Activated CD4-positive, alpha-beta memory T cell treated with anti-CD3 and anti-CD28 coated beads, Interleukin-2, amount 10 ng/mL, durations not matched to agents 7 days and 5 days (primary cell): ENCODE data around the gene CFAP69. TPM values are rescaled to one million over a fixed set of nuclear protein-coding genes. Genes with fewer than 3 reads are reported as not detected.

Source experiments
- CTCF ChIA-PET: fragments of 350-600 bp; sonication (Branson Sonifier 250); formaldehyde crosslinking; loops from one replicate; lab custom pipeline; 2021; ENCODE audit warnings: antibody characterized with exemption, inconsistent platforms; lab: Charles Lee
- POLR2A ChIA-PET: fragments of 350-600 bp; sonication (Branson Sonifier 250); formaldehyde crosslinking; loops from one replicate; lab custom pipeline; 2021; ENCODE audit warnings: antibody characterized with exemption; lab: Charles Lee
- DNase-seq: peaks from one replicate; pipeline ENCODE4 v3.0.0-alpha.2; 2020
- H3K27ac Mint-ChIP-seq: one replicate; pipeline ENCODE4 v1.8.0; 2021; ENCODE audit warnings: mild to moderate bottlenecking, mixed read lengths
- H3K27me3 Mint-ChIP-seq: one replicate; pipeline ENCODE4 v1.8.0; 2021; ENCODE audit warnings: mixed read lengths
- H3K36me3 Mint-ChIP-seq: one replicate; pipeline ENCODE4 v1.8.0; 2021; ENCODE audit warnings: low read depth, mixed read lengths
- H3K4me1 Mint-ChIP-seq: one replicate; pipeline ENCODE4 v1.8.0; 2021; ENCODE audit warnings: mixed read lengths
- H3K4me3 Mint-ChIP-seq: one replicate; pipeline ENCODE4 v1.8.0; 2021; ENCODE audit warnings: mild to moderate bottlenecking, mixed read lengths
- H3K9me3 Mint-ChIP-seq: one replicate; pipeline ENCODE4 v1.8.0; 2021; ENCODE audit warnings: mixed read lengths
- total RNA-seq, 2 experiments: library from RNA; stranded (reverse); gene quantifications; one replicate each; pipeline ENCODE4 v1.2.3, GENCODE V29; 2021

CFAP69 gene
- total RNA-seq, 2 experiments from 2014 or later: not detected

DNA sequence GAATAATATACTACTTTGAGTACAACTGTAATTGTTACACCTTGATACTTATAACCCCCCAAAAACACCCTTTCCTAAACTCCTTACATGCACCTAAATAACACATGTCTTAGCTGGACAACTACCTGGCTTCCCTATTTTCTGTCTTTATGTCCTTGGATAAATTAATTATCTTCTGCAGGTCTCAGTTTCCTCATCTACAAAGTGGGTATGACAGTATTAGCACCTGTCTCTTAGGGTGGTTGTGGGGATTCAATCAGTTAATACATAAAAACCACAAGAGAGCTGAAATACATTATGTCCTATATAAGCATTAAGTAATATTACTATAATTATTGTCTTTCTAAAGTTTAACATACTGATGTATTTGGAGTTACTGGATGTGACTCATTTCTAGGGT, 22.6 kb upstream of the CFAP69 start:
- CTCF ChIA-PET: no interaction called here
- DNase-seq: no peak
- Mint-ChIP-seq H3K4me3 (no peak overlapping the region), H3K27me3 (peaks cover 29% of the 10 kb centered on the region), H3K9me3 (no peaks in the 10 kb centered on the region), H3K36me3 (no peaks in the 10 kb centered on the region), H3K27ac (no peak overlapping the region), H3K4me1 (no peaks in the 10 kb centered on the region)
- POLR2A ChIA-PET: no interaction called here

DNA sequence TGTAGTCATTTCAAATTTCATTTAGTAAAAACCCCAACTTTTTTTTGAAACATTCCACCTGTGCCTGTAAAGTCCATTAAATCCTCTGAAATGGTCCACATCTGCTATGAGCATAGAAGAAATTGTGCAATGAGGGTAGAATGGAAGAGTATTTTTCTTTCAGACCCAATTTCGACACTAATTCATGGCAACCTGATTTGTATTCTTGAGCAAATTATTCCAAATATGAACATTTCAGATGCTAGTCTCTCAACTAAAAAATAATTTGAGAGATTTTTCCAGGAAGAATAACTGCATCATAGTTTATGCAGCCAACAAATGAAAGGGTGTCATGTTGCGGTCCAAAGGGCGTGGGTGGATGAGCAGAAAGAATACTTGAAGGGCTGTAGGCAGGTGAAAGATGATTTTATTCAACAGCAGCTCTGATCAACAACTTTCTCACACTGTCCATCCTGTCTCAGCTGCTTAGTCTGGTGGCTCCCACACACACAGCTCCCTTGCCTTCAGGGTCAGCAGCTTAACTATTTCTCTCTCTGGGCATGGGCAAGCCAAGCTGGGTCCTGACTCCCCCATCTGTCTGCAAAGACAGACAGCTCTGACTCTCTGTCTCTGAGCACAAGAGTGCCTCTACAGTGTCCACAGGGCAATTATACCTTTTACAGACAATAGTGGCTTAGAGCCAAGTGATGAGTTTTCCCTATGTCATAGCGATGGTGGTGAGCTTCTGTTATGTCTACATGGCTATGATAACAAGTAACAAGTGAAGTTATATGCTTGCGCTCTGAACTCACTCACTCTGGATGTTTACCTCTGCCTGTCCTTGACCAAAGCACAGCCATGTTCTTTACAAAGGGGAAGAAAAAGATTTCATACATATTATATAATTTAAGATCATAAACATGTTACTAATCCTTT, 21.9 kb upstream of the CFAP69 start:
- no peak overlapping the region for H3K4me3 Mint-ChIP-seq

DNA sequence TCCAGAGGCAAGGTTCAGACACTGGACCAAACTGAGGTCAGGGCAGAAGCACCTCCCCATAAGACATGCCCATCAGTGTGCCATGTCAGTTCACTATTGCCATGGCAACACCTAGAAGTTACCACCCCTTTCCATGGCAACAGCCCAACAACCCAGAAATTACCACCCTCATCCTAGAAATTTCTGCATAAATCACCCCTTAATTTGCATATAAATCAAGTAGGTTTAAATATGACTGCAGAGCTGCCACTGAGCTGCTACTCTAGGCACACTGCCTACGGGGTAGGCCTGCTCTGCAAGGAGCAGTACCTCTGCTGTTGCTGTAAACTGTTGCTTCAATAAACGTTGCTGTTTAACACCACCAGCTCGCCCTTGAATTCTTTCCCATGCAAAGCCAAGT, 20.8 kb upstream of the CFAP69 start:
- Mint-ChIP-seq H3K4me3 (no peak overlapping the region), H3K36me3 (no peaks in the 10 kb centered on the region), H3K27ac (no peak overlapping the region), H3K27me3 (peaks cover 23% of the 10 kb centered on the region), H3K4me1 (no peaks in the 10 kb centered on the region), H3K9me3 (no peaks in the 10 kb centered on the region)
- ChIA-PET POLR2A (no interaction called here), CTCF (interaction anchor here (1.1 kb wide), 1 partner anchor 13 kb away, joined by 3 read pairs; no protein-coding TSS in a partner anchor)
- no peak for DNase-seq

More for the DNA sequence above, 21.9 kb upstream of the CFAP69 start:
- DNase-seq: no peak
- POLR2A ChIA-PET: no interaction called here
- H3K36me3 Mint-ChIP-seq: no peaks in the 10 kb centered on the region
- H3K27me3 Mint-ChIP-seq: peaks cover 26% of the 10 kb centered on the region
- H3K9me3 Mint-ChIP-seq: no peaks in the 10 kb centered on the region
- CTCF ChIA-PET: no interaction called here
- no peak overlapping the region for H3K27ac Mint-ChIP-seq
- no peaks in the 10 kb centered on the region for H3K4me1 Mint-ChIP-seq

DNA sequence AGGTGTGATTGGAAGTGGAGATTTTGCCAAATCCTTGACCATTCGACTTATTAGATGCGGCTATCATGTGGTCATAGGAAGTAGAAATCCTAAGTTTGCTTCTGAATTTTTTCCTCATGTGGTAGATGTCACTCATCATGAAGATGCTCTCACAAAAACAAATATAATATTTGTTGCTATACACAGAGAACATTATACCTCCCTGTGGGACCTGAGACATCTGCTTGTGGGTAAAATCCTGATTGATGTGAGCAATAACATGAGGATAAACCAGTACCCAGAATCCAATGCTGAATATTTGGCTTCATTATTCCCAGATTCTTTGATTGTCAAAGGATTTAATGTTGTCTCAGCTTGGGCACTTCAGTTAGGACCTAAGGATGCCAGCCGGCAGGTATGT, 19.8 kb upstream of the CFAP69 start:
- DNase-seq: no peak
- ChIA-PET POLR2A (no interaction called here), CTCF (no interaction called here)
- Mint-ChIP-seq H3K9me3 (no peaks in the 10 kb centered on the region), H3K36me3 (no peaks in the 10 kb centered on the region), H3K27ac (no peak overlapping the region), H3K4me3 (no peak overlapping the region), H3K27me3 (peaks cover 16% of the 10 kb centered on the region), H3K4me1 (no peaks in the 10 kb centered on the region)

DNA sequence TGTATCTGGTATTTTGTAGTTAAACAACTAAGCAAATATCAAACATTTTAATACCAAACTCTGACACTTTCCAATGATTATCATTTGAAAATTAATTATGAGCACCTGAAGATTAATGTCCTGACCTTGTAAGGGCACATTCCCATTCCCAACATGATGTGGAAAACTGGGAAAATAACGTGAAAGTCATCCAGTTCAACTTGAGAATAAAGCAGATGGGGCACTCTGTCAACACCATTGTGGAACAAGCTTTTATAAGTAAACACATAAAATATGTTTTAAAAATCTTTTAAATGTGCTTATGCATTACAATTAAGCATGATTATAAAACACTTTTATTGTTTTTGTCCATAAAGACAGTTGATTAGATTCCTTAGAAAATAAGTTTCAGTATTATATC, 19.4 kb upstream of the CFAP69 start:
- ChIA-PET CTCF (no interaction called here), POLR2A (no interaction called here)
- DNase-seq: no peak
- H3K4me3 Mint-ChIP-seq: no peak overlapping the region
- no peak overlapping the region for H3K27ac Mint-ChIP-seq
- H3K9me3 Mint-ChIP-seq: no peaks in the 10 kb centered on the region
- peaks cover 12% of the 10 kb centered on the region for H3K27me3 Mint-ChIP-seq
- H3K4me1 Mint-ChIP-seq: no peaks in the 10 kb centered on the region
- no peaks in the 10 kb centered on the region for H3K36me3 Mint-ChIP-seq

DNA sequence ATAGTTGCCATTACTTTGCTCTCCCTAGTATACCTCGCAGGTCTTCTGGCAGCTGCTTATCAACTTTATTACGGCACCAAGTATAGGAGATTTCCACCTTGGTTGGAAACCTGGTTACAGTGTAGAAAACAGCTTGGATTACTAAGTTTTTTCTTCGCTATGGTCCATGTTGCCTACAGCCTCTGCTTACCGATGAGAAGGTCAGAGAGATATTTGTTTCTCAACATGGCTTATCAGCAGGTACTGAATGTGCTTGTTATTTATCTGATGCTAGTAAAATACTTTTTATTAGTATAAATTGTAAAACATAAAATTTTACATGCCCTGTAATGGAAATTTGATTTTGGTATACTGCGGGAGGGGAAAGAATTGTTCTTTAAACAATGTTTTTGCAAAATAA, 17.7 kb upstream of the CFAP69 start:
- Mint-ChIP-seq H3K4me1 (no peaks in the 10 kb centered on the region), H3K36me3 (no peaks in the 10 kb centered on the region), H3K27me3 (peaks cover 9% of the 10 kb centered on the region), H3K27ac (no peak overlapping the region), H3K9me3 (no peaks in the 10 kb centered on the region), H3K4me3 (no peak overlapping the region)
- CTCF ChIA-PET: interaction anchor here (1.1 kb wide), 1 partner anchor 13 kb away, joined by 3 read pairs; no protein-coding TSS in a partner anchor
- no peak for DNase-seq
- POLR2A ChIA-PET: no interaction called here

DNA sequence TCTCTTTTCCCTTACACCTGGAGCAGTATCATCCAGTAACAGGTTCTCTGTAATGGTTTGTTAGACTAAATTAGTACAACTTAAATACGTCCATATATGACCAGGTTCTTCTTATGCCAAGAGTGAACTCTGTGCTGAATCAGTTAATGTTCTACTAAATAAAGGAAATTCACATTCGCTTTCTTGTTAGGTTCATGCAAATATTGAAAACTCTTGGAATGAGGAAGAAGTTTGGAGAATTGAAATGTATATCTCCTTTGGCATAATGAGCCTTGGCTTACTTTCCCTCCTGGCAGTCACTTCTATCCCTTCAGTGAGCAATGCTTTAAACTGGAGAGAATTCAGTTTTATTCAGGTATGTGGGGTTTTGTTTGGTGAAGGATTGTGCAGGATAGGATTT, 15.3 kb upstream of the CFAP69 start:
- ChIA-PET POLR2A (no interaction called here), CTCF (no interaction called here)
- H3K9me3 Mint-ChIP-seq: no peaks in the 10 kb centered on the region
- no peak overlapping the region for H3K4me3 Mint-ChIP-seq
- H3K4me1 Mint-ChIP-seq: no peaks in the 10 kb centered on the region
- peaks cover 5% of the 10 kb centered on the region for H3K27me3 Mint-ChIP-seq
- no peak for DNase-seq
- H3K36me3 Mint-ChIP-seq: no peaks in the 10 kb centered on the region
- no peak overlapping the region for H3K27ac Mint-ChIP-seq

DNA sequence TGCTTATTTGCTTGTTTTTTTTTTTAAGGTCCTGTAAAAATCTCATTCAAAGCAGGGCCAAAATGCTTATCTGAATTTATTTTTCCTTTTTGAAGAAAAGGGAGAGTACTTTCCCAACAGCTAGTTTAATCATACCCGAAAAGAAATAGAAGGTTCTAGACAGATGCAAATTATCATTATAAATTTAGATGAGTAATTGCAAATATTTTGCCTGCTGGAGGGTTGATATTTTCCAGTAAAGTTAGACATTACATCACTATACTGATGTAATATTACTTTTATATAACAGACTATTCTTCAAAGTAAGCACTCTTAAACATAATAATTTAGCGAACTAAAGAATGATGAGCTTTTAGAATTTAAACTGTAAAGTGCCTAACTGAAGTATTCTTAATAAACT, 14.1 kb upstream of the CFAP69 start:
- POLR2A ChIA-PET: no interaction called here
- CTCF ChIA-PET: no interaction called here
- Mint-ChIP-seq H3K9me3 (no peaks in the 10 kb centered on the region), H3K4me3 (no peak overlapping the region), H3K27ac (no peak overlapping the region), H3K4me1 (no peaks in the 10 kb centered on the region), H3K27me3 (peaks cover 2% of the 10 kb centered on the region), H3K36me3 (no peaks in the 10 kb centered on the region)
- no peak for DNase-seq

DNA sequence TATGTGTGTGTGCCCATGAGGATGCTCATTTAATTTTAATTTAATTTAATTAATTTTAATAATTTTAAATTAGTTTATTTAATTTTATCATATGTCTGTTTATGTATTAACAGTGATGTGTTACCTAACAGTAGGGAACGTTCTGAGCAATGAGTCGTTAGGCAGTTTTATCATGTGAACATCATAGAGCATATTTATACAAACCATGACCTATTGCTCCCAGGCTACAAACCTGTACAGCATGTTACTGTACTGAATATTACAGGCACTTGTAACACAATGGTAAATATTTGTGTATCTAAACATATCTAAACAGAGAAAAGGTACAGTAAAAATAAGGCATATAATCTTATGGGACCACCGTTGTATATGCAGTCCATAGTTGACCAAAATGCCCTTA, 13.7 kb upstream of the CFAP69 start:
- Mint-ChIP-seq H3K9me3 (no peaks in the 10 kb centered on the region), H3K27ac (no peak overlapping the region), H3K4me3 (no peak overlapping the region), H3K4me1 (no peaks in the 10 kb centered on the region), H3K27me3 (peaks cover 2% of the 10 kb centered on the region), H3K36me3 (no peaks in the 10 kb centered on the region)
- ChIA-PET CTCF (no interaction called here), POLR2A (no interaction called here)
- no peak for DNase-seq

DNA sequence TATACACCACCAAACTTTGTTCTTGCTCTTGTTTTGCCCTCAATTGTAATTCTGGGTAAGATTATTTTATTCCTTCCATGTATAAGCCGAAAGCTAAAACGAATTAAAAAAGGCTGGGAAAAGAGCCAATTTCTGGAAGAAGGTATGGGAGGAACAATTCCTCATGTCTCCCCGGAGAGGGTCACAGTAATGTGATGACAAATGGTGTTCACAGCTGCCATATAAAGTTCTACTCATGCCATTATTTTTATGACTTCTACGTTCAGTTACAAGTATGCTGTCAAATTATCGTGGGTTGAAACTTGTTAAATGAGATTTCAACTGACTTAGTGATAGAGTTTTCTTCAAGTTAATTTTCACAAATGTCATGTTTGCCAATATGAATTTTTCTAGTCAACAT, 12.5 kb upstream of the CFAP69 start:
- Mint-ChIP-seq H3K9me3 (no peaks in the 10 kb centered on the region), H3K4me1 (no peaks in the 10 kb centered on the region), H3K27me3 (peaks cover 8% of the 10 kb centered on the region), H3K36me3 (no peaks in the 10 kb centered on the region), H3K27ac (no peak overlapping the region), H3K4me3 (no peak overlapping the region)
- ChIA-PET CTCF (no interaction called here), POLR2A (no interaction called here)
- no peak for DNase-seq

DNA sequence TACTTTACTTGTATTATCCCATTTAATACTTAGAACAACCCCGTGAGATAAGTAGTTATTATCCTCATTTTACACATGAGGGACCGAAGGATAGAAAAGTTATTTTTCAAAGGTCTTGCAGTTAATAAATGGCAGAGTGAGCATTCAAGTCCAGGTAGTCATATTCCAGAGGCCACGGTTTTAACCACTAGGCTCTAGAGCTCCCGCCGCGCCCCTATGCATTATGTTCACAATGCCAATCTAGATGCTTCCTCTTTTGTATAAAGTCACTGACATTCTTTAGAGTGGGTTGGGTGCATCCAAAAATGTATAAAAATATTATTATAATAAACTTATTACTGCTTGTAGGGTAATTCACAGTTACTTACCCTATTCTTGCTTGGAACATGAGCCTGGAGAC, 11.4 kb upstream of the CFAP69 start:
- H3K4me1 Mint-ChIP-seq: no peaks in the 10 kb centered on the region
- no peak overlapping the region for H3K4me3 Mint-ChIP-seq
- no peak for DNase-seq
- no peaks in the 10 kb centered on the region for H3K36me3 Mint-ChIP-seq
- no peaks in the 10 kb centered on the region for H3K9me3 Mint-ChIP-seq
- ChIA-PET POLR2A (no interaction called here), CTCF (no interaction called here)
- H3K27me3 Mint-ChIP-seq: peaks cover 8% of the 10 kb centered on the region
- H3K27ac Mint-ChIP-seq: no peak overlapping the region

DNA sequence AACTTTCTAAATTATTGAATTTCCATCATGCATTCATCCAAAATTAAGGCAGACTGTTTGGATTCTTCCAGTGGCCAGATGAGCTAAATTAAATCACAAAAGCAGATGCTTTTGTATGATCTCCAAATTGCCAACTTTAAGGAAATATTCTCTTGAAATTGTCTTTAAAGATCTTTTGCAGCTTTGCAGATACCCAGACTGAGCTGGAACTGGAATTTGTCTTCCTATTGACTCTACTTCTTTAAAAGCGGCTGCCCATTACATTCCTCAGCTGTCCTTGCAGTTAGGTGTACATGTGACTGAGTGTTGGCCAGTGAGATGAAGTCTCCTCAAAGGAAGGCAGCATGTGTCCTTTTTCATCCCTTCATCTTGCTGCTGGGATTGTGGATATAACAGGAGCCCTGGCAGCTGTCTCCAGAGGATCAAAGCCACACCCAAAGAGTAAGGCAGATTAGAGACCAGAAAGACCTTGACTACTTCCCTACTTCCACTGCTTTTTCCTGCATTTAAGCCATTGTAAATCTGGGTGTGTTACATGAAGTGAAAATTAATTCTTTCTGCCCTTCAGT, 8.2 kb upstream of the CFAP69 start:
- no peak for DNase-seq
- no peak overlapping the region for H3K4me3 Mint-ChIP-seq
- ChIA-PET POLR2A (no interaction called here), CTCF (no interaction called here)
- peaks cover 6% of the 10 kb centered on the region for H3K27me3 Mint-ChIP-seq
- H3K36me3 Mint-ChIP-seq: no peaks in the 10 kb centered on the region
- peaks cover 5% of the 10 kb centered on the region for H3K4me1 Mint-ChIP-seq
- no peaks in the 10 kb centered on the region for H3K9me3 Mint-ChIP-seq
- H3K27ac Mint-ChIP-seq: no peak overlapping the region

DNA sequence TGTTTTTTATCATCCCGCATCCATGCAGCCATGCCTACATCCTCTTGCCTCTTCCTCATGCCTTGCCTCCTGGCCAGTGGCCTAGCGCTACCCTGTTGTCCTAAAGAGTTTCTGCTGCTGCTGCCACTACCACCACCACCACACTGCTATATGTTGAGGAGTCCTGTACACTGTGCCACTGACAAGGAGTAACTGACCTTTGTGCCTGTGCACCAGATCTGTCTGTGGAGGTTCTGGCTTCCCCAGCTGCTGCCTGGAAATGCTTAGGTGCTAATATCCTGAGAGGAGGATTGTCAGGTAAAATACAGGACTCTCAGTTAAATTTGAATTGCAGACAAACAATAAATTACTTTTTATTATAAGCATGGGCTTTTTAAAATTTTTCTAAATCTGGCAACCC, 7.0 kb upstream of the CFAP69 start:
- peaks cover 11% of the 10 kb centered on the region for H3K27me3 Mint-ChIP-seq
- H3K9me3 Mint-ChIP-seq: no peaks in the 10 kb centered on the region
- no peak overlapping the region for H3K4me3 Mint-ChIP-seq
- peaks cover 5% of the 10 kb centered on the region for H3K4me1 Mint-ChIP-seq
- ChIA-PET CTCF (no interaction called here), POLR2A (no interaction called here)
- DNase-seq: no peak
- H3K27ac Mint-ChIP-seq: no peak overlapping the region
- no peaks in the 10 kb centered on the region for H3K36me3 Mint-ChIP-seq

DNA sequence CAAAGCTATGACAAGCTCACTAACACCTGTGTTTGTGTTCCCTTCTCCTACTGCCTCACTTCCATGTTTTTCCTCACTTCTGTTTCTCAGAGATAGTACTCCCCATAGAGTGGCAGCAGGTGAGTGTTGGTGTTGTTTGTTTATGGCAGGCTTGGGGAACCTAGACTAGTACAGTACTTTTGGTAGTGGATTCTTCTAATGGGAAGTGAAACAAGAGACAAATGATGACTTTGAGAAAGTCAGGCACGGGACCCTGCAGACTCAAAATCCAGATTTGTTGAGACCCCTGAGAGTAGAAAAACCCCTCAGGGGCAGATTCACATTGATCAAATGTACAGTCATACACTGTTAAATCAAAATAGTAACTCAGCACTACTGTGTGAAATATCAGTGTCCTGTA, 6.4 kb upstream of the CFAP69 start:
- no peaks in the 10 kb centered on the region for H3K9me3 Mint-ChIP-seq
- H3K27ac Mint-ChIP-seq: no peak overlapping the region
- peaks cover 14% of the 10 kb centered on the region for H3K27me3 Mint-ChIP-seq

More for the DNA sequence above, 6.4 kb upstream of the CFAP69 start:
- Mint-ChIP-seq H3K4me3 (no peak overlapping the region), H3K4me1 (peaks cover 5% of the 10 kb centered on the region), H3K36me3 (no peaks in the 10 kb centered on the region)
- ChIA-PET POLR2A (no interaction called here), CTCF (no interaction called here)
- no peak for DNase-seq
